Progenitor cell of endocrine pancreas (in vitro differentiated cells): ENCODE measurements around the gene PPAN. TPM values are rescaled to one million over a fixed set of nuclear protein-coding genes. Genes with fewer than 3 reads are reported as not detected.

ENCODE experiments used
- DNase-seq: peaks from one replicate; pipeline ENCODE4 v3.0.0; 2021; ENCODE audit warnings: low spot score; ENCODE audit not compliant: unreplicated experiment
- H3K27ac Mint-ChIP-seq: 2 replicates; pipeline ENCODE4 v1.8.0; 2021; ENCODE audit warnings: mild to moderate bottlenecking, moderate library complexity, mixed read lengths
- H3K27me3 Mint-ChIP-seq: 2 replicates; pipeline ENCODE4 v1.8.0; 2021; ENCODE audit warnings: mixed read lengths
- H3K36me3 Mint-ChIP-seq: 2 replicates; pipeline ENCODE4 v1.8.0; 2022; ENCODE audit warnings: mixed read lengths; ENCODE audit not compliant: insufficient read depth
- H3K4me1 Mint-ChIP-seq: 2 replicates; pipeline ENCODE4 v1.8.0; 2021; ENCODE audit warnings: low read depth, mixed read lengths
- H3K4me3 Mint-ChIP-seq: 2 replicates; pipeline ENCODE4 v1.8.0; 2021; ENCODE audit warnings: low read depth, mild to moderate bottlenecking, moderate library complexity, mixed read lengths
- H3K9me3 Mint-ChIP-seq: 2 replicates; pipeline ENCODE4 v1.8.0; 2021; ENCODE audit warnings: low read depth, mixed read lengths
- CTCF ChIP-seq: fragments of 200-600 bp; sonication (generic); IDR thresholded peaks from one replicate; pipeline ENCODE4 v1.5.0; 2021; ENCODE audit warnings: antibody characterized with exemption, mild to moderate bottlenecking; ENCODE audit not compliant: unreplicated experiment
- total RNA-seq: library from RNA; stranded (reverse); gene quantifications from 2 replicates; pipeline ENCODE4 v1.2.1, GENCODE V29; 2021

Gene PPAN
- total RNA-seq, 1 donor from 2014 or later = 51.5 TPM

- Mint-ChIP-seq H3K9me3 (no peaks in the 10 kb centered on the region), H3K4me3 (no peak overlapping the region), H3K27ac (no peak overlapping the region), H3K4me1 (no peaks in the 10 kb centered on the region), H3K27me3 (no peaks in the 10 kb centered on the region), H3K36me3 (peaks cover 10% of the 10 kb centered on the region)
- no peak for TF ChIP-seq CTCF
- no peak for DNase-seq
Measured at GRCh38 chr19:10132905-10133304, 26.7 kb downstream of the PPAN start.

- Mint-ChIP-seq H3K9me3 (no peaks in the 10 kb centered on the region), H3K27ac (no peak overlapping the region), H3K36me3 (peaks cover 10% of the 10 kb centered on the region), H3K4me3 (no peak overlapping the region), H3K4me1 (no peaks in the 10 kb centered on the region), H3K27me3 (no peaks in the 10 kb centered on the region)
- no peak for TF ChIP-seq CTCF
- no peak for DNase-seq
Measured at GRCh38 chr19:10133596-10133995, 27.4 kb downstream of the PPAN start.

GRCh38 chr19:10134040-10134439, 27.9 kb downstream of the PPAN start:
- TF ChIP-seq CTCF = no peak
- no peak for DNase-seq
- Mint-ChIP-seq H3K27ac (no peak overlapping the region), H3K27me3 (no peaks in the 10 kb centered on the region), H3K4me1 (no peaks in the 10 kb centered on the region), H3K9me3 (no peaks in the 10 kb centered on the region), H3K4me3 (no peak overlapping the region), H3K36me3 (peaks cover 10% of the 10 kb centered on the region)

- no peaks in the 10 kb centered on the region for H3K4me1 Mint-ChIP-seq
Measured at GRCh38 chr19:10135551-10136334, 29.6 kb downstream of the PPAN start.

GRCh38 chr19:10136936-10137335, 30.8 kb downstream of the PPAN start:
- TF ChIP-seq CTCF = no peak
- Mint-ChIP-seq H3K36me3 (peaks cover 10% of the 10 kb centered on the region), H3K27me3 (no peaks in the 10 kb centered on the region), H3K4me1 (no peaks in the 10 kb centered on the region), H3K9me3 (no peaks in the 10 kb centered on the region), H3K4me3 (no peak overlapping the region), H3K27ac (no peak overlapping the region)
- no peak for DNase-seq

More at GRCh38 chr19:10135551-10136334, 29.6 kb downstream of the PPAN start:
- H3K4me3 Mint-ChIP-seq = no peak overlapping the region
- no peaks in the 10 kb centered on the region for H3K9me3 Mint-ChIP-seq
- TF ChIP-seq CTCF = no peak
- H3K27me3 Mint-ChIP-seq = no peaks in the 10 kb centered on the region
- no peak overlapping the region for H3K27ac Mint-ChIP-seq
- H3K36me3 Mint-ChIP-seq = peaks cover 9% of the 10 kb centered on the region
- no peak for DNase-seq
